HG02973 (cell line): ENCODE measurements around the gene RNASE4.
"Not testable (repeated sequence)": the region's sequence is repeated elsewhere in the genome, so short reads cannot be mapped to it uniquely, and the experiment has no call there.

Experiments
- ATAC-seq: cut with Tn5 transposase; IDR thresholded peaks from one replicate; pipeline ENCODE4 v1.9.1; 2021; ENCODE audit warnings: moderate library complexity; ENCODE audit not compliant: unreplicated experiment

Gene RNASE4

DNA sequence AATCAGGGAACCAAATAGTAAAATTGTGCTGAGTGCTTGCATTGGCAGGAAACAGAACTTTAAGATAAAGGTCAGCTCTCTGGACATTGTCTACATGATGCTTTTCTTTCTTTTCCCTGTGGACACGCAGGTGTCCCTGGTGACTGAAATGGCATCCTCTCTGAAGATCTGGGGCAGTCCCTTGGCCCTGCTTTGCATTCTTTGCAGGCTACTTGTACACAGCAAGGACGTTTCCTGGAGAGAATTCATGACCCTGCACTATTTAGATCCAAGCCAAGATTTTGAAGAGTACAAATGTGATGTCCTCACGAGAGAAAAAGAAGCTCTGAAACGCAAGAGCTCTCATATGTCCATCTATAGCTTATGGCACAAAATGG lies 50.1 kb downstream of the RNASE4 start:
- no peak for ATAC-seq

DNA sequence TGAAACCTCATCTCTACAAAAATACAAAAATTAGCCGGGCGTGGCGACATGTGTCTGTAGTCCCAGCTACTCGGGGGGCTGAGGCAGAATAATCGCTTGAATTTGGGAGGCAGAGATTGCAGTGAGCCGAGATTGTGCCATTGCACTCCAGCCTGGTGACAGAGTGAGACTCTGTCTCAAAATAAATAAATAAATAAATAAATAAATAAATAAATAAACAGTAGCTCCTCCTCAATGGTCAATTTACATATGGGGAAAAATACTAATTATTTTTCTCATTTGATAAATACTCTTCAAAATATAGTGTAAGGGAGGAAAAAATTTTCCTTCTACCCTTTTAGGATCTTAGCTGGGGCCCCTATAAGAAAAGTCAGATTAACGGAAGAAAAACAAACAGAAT lies 53.9 kb downstream of the RNASE4 start:
- ATAC-seq = not testable (repeated sequence)

DNA sequence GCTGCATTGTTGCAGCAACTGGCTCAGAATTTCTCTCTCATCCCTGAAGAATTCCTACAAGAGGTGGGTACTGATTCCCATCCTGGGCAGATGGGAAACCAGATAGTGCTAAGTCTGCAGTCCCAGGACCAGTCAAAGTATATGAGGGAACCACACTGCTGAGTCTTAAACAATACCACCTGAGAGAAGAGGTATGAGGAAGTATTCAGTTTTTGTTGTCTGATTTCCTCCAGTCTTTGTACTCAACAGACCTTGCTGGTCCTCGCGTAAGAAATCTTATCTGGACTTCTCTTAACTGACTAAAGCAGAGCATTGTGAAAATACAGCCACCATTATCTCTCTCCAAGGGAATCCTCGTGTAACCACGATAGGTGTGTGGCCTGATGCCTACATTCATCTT lies 57.8 kb downstream of the RNASE4 start:
- ATAC-seq = no peak

- no peak for ATAC-seq
Observed at GRCh38 chr14:20743556-20743955, 59.2 kb downstream of the RNASE4 start.

- ATAC-seq = no peak
Observed at GRCh38 chr14:20745571-20746358, 61.4 kb downstream of the RNASE4 start, which contains the start of gene EDDM3A. TSS of gene EDDM3A (plus strand) at chr14:20745887. CDS start at chr14:20747581, 1,694 bp downstream.

- ATAC-seq = no peak
Observed at GRCh38 chr14:20746566-20746965, 62.2 kb downstream of the RNASE4 start.

DNA sequence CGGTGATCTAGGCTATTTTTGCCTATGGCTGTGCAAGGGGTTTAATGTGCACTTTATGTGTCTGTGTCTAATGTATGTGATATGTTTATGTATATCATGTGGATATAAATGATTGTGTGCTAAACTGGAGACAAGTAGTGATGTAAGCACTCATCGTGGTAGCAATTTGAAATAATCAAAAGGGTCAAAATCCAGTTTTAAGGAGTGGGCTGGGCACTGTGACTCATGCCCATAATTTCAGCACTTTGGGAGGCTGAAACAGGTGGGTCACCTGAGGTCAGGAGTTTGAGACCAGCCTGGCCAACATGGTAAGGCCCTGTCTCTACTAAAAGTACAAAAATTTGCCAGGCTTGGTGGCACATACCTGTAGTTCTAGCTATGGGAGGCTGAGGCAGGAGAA lies 64.1 kb downstream of the RNASE4 start:
- ATAC-seq = no peak

DNA sequence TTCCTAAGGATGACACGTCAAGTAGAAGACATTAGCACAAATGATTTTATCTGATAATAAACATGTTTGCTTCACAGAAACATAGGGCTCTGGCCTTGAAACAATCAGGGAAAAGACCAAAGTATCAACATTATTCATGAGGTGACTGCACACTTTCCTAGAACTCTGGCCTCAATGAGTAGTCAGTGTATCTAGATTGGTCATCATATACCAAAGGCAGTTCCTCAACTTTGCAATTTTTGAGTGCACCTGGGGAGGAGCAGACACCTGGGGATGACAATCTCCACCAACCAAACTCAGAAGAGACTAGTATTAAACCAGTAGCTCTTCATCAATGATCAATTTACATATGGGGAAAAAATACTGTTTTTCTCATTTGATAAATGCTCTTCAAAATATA lies 65.8 kb downstream of the RNASE4 start:
- no peak for ATAC-seq
